Adipocyte (in vitro differentiated cells): Measurements from ENCODE around the gene ARL6IP4.

Source experiments
- DNase-seq: peaks from one replicate; pipeline ENCODE4 v3.0.0-alpha.2; 2015; ENCODE audit warnings: low read depth
- H3K27me3 ChIP-seq: replicated peaks from 2 replicates; pipeline ENCODE4 v1.7.0; 2013; ENCODE audit warnings: mild to moderate bottlenecking, low read length, moderate library complexity; ENCODE audit not compliant: control insufficient read depth, insufficient read depth
- H3K36me3 ChIP-seq: 2 replicates; pipeline ENCODE4 v1.7.0; 2013; ENCODE audit warnings: low read length, mild to moderate bottlenecking, moderate library complexity; ENCODE audit not compliant: control insufficient read depth, insufficient read depth, severe bottlenecking
- H3K4me1 ChIP-seq: 2 replicates; pipeline ENCODE4 v1.7.0; 2013; ENCODE audit warnings: mild to moderate bottlenecking, low read length, moderate library complexity; ENCODE audit not compliant: control insufficient read depth, insufficient read depth
- H3K4me3 ChIP-seq: 2 replicates; pipeline ENCODE4 v1.7.0; 2013; ENCODE audit warnings: mild to moderate bottlenecking, low read length, moderate library complexity
- H3K9ac ChIP-seq: 2 replicates; pipeline ENCODE4 v1.7.0; 2013; ENCODE audit warnings: mild to moderate bottlenecking, low read length, moderate library complexity
- H3K9me3 ChIP-seq: 2 replicates; pipeline ENCODE4 v1.7.0; 2013; ENCODE audit warnings: mild to moderate bottlenecking, low read length, moderate library complexity; ENCODE audit not compliant: control insufficient read depth

Gene ARL6IP4

DNA sequence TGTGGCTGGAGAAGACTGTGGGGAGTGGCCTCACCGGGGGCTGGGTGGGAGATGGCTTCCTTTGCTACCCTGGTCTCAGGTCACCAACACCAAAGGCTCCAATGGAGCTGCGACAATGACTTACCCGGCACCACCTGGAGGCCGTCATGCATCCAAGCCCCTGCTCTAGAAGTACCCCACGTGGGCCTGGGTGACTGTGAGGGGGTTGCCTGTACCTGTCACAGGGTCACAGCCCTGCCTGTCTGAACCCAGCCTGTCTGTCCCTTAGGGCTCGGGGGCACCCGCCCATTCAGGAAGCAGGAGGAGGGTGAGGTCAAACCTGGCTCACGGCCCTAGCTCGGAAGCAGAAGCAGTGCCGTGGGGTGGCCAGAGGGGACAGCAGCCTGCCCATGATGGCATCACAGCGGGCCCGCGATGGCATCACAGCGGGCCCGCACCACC, 33.1 kb upstream of the ARL6IP4 start:
- Histone ChIP-seq H3K27me3 (no peaks in the 10 kb centered on the region), H3K4me1 (peaks cover 22% of the 10 kb centered on the region), H3K4me3 (no peak overlapping the region), H3K36me3 (no peaks in the 10 kb centered on the region), H3K9ac (peak overlapping the region; percentile 6), H3K9me3 (no peaks in the 10 kb centered on the region)
- no peak for DNase-seq

DNA sequence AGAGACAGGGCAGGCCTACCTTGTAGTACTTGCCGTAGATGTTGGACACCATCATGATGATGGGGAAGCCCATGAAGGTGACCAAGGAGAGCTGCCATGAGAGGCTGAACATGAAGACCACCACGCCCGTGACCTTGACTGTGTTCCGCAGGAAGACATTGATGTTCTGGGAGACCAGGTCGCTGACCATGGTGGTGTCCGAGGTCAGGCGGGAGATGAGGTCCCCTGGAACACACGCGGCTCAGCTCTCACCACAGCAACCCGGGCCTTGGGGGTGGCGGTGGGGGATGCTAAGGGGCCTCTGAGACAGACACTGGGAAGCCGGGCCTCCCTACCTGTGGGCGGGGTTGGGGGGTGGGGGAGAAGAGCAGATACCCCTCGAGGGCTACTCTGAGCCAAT, 31.9 kb upstream of the ARL6IP4 start:
- no peaks in the 10 kb centered on the region for H3K36me3 ChIP-seq
- no peaks in the 10 kb centered on the region for H3K27me3 ChIP-seq
- no peak overlapping the region for H3K9ac ChIP-seq
- H3K4me3 ChIP-seq, result no peak overlapping the region
- H3K9me3 ChIP-seq, result no peaks in the 10 kb centered on the region
- H3K4me1 ChIP-seq, result peaks cover 22% of the 10 kb centered on the region
- no peak for DNase-seq

DNA sequence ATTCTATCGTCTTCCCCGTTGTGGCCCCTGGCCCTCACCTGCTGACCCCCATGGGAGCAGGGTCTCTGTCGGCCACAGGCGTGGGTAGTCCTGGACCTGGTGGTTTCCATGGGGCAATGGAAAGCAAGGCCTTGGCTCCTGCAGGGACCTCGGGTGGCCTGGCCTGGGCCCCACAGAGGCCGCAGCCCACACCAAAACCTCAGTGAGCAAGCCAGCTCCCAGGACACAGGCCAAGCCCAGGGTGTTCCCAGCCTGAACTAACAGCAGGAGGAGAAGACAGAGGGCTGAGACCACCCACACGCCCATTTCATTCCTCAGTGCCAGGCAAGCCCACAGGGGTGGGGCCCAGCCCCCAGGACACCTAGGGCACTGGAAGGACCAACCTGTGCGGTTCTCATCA, 31.1 kb upstream of the ARL6IP4 start:
- Histone ChIP-seq H3K9me3 (no peaks in the 10 kb centered on the region), H3K9ac (no peak overlapping the region), H3K36me3 (no peaks in the 10 kb centered on the region), H3K4me1 (peaks cover 19% of the 10 kb centered on the region), H3K27me3 (no peaks in the 10 kb centered on the region), H3K4me3 (no peak overlapping the region)
- no peak for DNase-seq

DNA sequence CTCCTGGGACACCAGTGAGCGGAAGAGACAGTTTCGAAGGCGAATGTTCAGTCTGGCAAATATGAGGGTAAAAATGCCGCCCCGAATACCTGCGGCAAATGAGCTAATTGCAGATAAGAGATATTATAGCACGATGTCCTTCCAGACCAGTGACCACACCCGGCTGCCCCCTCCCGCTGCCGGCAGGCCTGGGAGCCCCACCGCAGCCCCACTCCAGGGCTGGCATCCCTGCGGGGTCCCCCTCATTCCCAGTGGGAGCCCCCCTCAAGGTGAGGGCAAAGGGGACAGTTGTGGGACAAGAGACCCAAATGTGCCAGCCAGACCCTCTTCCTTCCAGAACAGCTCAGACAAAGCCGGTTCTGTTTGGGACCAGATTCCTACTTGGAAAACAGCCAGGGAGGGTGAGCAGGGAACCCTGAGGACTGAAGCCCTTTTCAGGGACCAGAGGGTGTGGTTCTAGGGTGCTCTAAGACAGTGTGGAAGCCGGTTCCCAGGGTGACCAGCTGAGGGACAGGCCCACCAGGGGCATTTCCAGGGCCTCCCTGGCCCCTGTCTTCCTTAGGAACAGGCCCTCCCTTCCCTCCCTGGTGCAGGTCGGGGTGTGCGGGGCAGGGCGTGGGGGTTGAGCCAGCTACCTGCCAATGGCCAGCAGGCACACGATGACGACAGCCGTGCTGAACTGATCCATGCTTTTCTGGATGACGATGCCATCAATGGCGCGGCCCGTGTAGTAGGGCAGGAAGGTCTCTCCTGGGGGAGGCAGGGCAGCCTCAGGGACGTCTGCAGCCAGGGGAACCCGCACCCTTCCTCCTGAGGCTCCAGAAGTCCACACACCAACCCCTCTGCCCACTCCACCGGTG, 30.4 kb upstream of the ARL6IP4 start:
- Histone ChIP-seq H3K27me3 (no peaks in the 10 kb centered on the region), H3K9ac (no peak overlapping the region), H3K4me3 (no peak overlapping the region), H3K4me1 (peaks cover 14% of the 10 kb centered on the region), H3K36me3 (no peaks in the 10 kb centered on the region), H3K9me3 (no peaks in the 10 kb centered on the region)
- DNase-seq, result no peak

DNA sequence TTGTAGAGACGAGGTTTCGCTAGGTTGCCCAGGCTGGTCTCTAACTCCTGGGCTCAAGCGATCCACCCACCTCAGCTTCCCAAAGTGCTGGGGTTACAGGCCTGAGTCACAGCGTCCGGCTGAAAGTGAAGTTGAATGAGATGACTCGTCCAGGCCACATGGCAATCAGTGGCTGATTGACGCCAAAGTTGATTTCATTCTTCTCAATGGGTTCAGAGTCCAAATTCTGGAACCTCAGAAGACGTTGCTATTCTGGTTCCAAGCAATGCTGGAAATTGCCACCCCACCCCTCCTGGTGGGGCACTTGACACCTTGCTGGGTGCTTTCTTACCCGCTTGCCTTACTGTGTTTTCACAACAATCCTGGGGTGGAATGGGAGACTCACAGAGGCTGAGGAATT, 29.1 kb upstream of the ARL6IP4 start:
- no peak overlapping the region for H3K9ac ChIP-seq
- DNase-seq, result peak; percentile 48
- H3K36me3 ChIP-seq, result no peaks in the 10 kb centered on the region
- peaks cover 11% of the 10 kb centered on the region for H3K4me1 ChIP-seq
- no peaks in the 10 kb centered on the region for H3K27me3 ChIP-seq
- H3K9me3 ChIP-seq, result no peaks in the 10 kb centered on the region
- H3K4me3 ChIP-seq, result no peak overlapping the region

DNA sequence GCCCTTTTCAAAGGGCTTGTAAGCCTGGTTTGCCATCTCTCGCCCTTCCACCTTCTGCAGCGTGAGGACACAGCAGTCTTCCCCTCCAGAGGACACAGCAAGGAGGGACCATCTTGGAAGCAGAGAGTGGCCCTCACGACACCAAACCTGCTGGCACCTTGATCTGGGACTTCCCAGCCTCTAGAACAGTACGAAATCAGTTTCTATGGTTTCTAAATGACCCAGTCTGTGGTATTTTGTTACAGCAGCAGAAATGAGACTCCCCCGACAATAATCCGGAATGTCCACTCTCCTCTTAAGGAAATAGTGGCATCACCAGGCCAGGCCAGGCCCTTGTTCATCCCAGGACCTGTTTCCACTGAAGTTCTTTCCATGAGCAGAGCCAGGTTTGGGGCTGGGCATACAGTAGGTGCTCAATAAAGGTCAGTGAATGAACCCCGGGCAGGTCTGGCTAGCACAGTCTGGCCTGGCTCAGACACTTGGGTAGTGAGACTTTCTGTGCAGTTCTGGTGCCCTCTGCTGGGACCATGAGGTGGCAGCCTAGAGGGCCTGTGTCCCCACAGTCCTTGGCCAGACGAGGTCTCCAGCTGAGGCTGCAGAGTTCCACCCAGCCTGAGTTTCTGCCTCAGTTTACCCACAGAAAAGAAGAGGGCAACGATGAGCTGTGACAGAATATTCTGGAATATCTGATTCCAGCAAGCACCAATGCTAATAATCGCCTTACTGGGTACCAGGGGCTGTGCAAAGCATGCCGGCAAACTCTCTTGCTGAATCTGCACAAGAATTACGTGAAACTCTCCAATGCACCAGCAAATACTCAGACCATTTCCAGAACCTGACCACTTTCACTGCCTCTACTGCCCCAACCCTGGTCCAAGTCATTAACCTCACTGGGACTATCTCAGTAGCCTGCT, 28.2 kb upstream of the ARL6IP4 start:
- Histone ChIP-seq H3K4me1 (peaks cover 3% of the 10 kb centered on the region), H3K27me3 (no peaks in the 10 kb centered on the region), H3K36me3 (no peaks in the 10 kb centered on the region), H3K4me3 (no peak overlapping the region), H3K9ac (no peak overlapping the region), H3K9me3 (no peaks in the 10 kb centered on the region)
- DNase-seq, result peak; percentile 89

DNA sequence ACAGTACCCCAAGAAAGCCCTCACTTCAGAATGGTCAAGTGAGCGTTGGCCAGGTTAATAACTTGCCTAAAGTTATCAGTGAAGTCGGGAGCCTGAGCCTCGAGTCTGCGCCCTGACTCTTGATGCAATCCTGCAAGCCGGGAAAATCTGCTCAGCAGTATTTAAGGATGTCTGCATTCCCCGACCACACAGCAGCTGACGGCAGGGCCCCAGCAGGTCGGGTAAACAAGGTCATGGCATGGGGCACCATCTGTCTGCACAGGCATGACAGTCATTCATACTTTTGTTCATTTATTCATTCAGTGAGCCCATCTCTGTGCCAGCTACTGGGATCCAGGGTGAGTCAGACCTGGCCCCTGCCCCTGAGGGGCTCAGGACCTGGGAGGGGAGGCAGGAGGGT, 25.3 kb upstream of the ARL6IP4 start:
- H3K27me3 ChIP-seq, result no peaks in the 10 kb centered on the region

DNA sequence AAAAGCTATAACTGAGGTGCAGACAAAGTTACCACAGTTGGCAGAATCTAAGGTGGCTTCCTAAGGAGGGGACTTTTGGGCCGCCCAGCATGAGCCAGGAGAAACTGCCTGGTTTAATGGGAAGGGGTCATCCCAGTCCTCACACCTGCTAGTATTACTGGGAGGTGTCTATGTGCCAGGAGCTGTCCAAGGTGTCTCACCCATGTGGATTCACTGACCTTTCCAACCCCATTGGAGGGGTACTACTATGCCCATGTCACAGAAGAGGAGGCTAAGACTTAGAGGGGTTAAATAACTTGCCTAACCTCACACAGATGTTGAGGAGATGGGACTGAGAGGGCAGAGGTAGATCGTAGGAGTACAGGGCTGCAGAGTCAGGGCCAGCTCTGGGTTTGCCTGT, 24.4 kb upstream of the ARL6IP4 start:
- no peaks in the 10 kb centered on the region for H3K36me3 ChIP-seq
- DNase-seq, result no peak
- H3K4me3 ChIP-seq, result no peak overlapping the region
- no peaks in the 10 kb centered on the region for H3K27me3 ChIP-seq
- H3K9me3 ChIP-seq, result no peaks in the 10 kb centered on the region
- H3K9ac ChIP-seq, result no peak overlapping the region
- H3K4me1 ChIP-seq, result peaks cover 5% of the 10 kb centered on the region

More for the DNA sequence above, 25.3 kb upstream of the ARL6IP4 start:
- H3K4me1 ChIP-seq, result peaks cover 5% of the 10 kb centered on the region
- DNase-seq, result no peak
- no peaks in the 10 kb centered on the region for H3K9me3 ChIP-seq
- no peaks in the 10 kb centered on the region for H3K36me3 ChIP-seq
- no peak overlapping the region for H3K9ac ChIP-seq
- no peak overlapping the region for H3K4me3 ChIP-seq

DNA sequence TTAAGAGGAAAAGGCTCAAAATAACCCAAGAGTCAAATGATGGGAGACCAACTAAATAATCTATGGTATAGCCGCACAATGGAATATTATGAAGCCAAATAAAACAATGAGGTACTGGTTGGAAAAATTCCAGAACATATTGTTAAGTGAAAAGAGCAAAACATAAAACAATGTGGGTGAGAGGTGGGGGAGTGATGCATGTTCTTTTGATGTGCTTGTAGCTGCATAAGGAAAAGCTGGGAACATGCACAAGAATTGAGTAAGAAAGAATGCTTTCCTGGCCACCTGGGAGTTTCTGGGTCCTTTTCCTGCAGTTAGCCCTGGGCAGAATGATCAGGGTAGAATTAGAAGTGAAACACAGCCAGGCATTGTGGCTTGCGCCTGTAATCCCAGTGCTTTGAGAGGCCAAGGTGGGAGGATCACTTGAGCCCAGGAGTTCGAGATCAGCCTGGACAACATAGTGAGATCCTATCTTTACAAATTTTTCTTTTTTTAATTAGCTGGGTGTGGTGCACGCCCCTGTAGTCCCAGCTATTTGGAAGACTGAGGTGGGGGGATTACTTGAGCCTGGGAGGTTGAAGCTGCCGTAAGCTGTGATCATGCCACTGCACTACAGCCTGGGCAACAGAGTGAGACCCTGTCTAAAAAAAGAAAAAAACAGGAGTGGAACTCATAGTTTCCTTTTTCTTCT, 22.1 kb upstream of the ARL6IP4 start:
- no peaks in the 10 kb centered on the region for H3K27me3 ChIP-seq
- H3K9me3 ChIP-seq, result no peaks in the 10 kb centered on the region
- peaks cover 6% of the 10 kb centered on the region for H3K4me1 ChIP-seq
- H3K4me3 ChIP-seq, result no peak overlapping the region
- H3K9ac ChIP-seq, result no peak overlapping the region
- no peaks in the 10 kb centered on the region for H3K36me3 ChIP-seq
- DNase-seq, result no peak

DNA sequence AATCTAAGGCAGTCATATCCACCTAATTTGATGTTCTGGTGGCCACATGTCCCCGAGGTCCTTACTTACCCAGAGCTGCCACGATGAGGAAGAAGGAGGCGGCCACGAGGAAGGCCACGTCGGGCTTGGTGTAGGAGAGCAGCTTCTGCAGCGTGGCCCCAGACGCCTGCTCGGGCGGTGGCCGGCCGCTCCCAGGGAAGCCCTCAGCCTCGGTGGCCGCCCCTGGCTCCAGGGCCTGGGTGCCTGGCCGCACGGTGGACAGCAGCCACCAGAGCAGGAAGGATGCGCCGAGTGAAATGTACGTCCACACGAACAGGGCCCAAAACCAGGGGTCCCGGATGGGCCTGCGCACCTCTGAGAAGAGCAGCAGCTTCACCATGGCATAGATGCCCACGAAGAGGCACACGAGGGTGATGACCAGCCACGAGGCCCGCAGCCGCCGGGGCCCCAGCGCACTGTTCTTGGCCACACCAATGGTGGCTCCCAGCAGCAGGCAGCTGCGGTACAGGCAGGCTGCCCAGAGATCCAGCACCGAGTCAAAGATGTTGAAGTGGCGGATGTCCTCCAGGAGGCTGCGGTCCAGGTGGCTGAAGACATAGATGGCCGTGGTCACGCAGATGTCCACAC, 20.8 kb upstream of the ARL6IP4 start:
- no peak overlapping the region for H3K9ac ChIP-seq
- DNase-seq, result no peak
- H3K4me1 ChIP-seq, result peaks cover 16% of the 10 kb centered on the region
- H3K9me3 ChIP-seq, result no peaks in the 10 kb centered on the region
- no peaks in the 10 kb centered on the region for H3K36me3 ChIP-seq
- H3K4me3 ChIP-seq, result no peak overlapping the region
- no peaks in the 10 kb centered on the region for H3K27me3 ChIP-seq
